CMK (cell line): ENCODE results near the gene OGFR.
A peak's percentile ranks its signal among the peaks of the same experiment; 100 is the strongest.

Source experiments
- DNase-seq: peaks from one replicate; pipeline ENCODE4 v3.0.0-alpha.2; 2010; ENCODE audit warnings: low read depth

Gene OGFR

DNA sequence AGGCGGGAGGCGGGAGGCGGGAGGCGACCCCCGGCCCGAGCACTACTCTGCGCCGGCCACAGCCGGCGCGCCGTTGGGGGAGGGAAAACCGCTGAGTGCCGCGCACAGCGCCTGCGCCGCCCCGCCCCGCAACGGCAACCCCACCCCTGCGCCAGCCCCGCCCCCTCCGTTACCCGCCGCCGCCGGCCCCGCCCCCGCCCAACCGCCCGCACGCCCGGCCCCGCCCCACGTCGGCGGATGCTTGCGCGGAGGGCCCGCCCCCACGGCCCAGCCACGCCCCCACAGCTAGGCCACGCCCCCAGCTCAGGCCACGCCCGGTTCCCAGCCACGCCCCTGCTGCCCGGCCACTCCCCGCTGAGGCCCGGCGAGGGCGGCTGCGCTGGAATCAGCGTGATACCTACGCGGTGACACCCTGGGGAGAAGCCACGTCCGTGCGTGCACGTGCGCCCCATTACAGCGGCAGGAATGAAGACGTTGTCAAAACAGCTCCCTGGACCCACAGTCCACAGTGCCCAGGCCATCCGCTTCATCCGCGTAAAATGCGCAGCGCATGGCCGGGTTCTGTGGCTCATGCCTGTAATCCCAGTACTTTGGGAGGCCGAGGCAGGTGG lies 57.2 kb downstream of the OGFR start, which contains the start of gene TCFL5:
TSS of gene TCFL5 (minus strand) at position 97 of the 611 bp plus-strand sequence. CDS start 152 bp downstream, outside the sequence.
- DNase-seq, result peak; percentile 78
